HG03064 (cell line): ENCODE results near the gene ZMYND8.
"Not testable (repeated sequence)": the region's sequence is repeated elsewhere in the genome, so short reads cannot be mapped to it uniquely, and the experiment has no call there.

Experiments
- ATAC-seq: cut with Tn5 transposase; IDR thresholded peaks from one replicate; pipeline ENCODE4 v1.9.1; 2021; ENCODE audit warnings: low read depth; ENCODE audit not compliant: unreplicated experiment

The ZMYND8 gene

GRCh38 chr20:47356526-47357295, at the start of gene ZMYND8:
TSS of gene ZMYND8 (minus strand) at chr20:47356699. CDS start at chr20:47356670, 29 bp downstream.
- no peak for ATAC-seq

- no peak for ATAC-seq
These were observed 49.4 kb upstream of the ZMYND8 start for GRCh38 chr20:47405775-47406325.

- ATAC-seq: no peak
These were observed 44.2 kb upstream of the ZMYND8 start for GRCh38 chr20:47400685-47401084.

GRCh38 chr20:47397652-47398301, 41.3 kb upstream of the ZMYND8 start:
- ATAC-seq: no peak

GRCh38 chr20:47396762-47397476, 40.4 kb upstream of the ZMYND8 start:
- ATAC-seq: no peak

- not testable (repeated sequence) for ATAC-seq
These were observed 37.5 kb upstream of the ZMYND8 start for GRCh38 chr20:47393796-47394514.

- no peak for ATAC-seq
These were observed 36.2 kb upstream of the ZMYND8 start for GRCh38 chr20:47392721-47393073.

GRCh38 chr20:47392015-47392720, 35.7 kb upstream of the ZMYND8 start:
- ATAC-seq: no peak

- no peak for ATAC-seq
These were observed 34.9 kb upstream of the ZMYND8 start for GRCh38 chr20:47391276-47392010.

- no peak for ATAC-seq
These were observed 33.4 kb upstream of the ZMYND8 start for GRCh38 chr20:47389867-47390347.

GRCh38 chr20:47385968-47386367, 29.5 kb upstream of the ZMYND8 start:
- not testable (repeated sequence) for ATAC-seq

GRCh38 chr20:47382746-47383415, 26.4 kb upstream of the ZMYND8 start:
- ATAC-seq: no peak

GRCh38 chr20:47380481-47380880, 24.0 kb upstream of the ZMYND8 start:
- no peak for ATAC-seq

- ATAC-seq: no peak
These were observed 23.1 kb upstream of the ZMYND8 start for GRCh38 chr20:47379433-47380150.

- ATAC-seq: no peak
These were observed 20.7 kb upstream of the ZMYND8 start for GRCh38 chr20:47377122-47377722.

- ATAC-seq: not testable (repeated sequence)
These were observed 19.7 kb upstream of the ZMYND8 start for GRCh38 chr20:47376096-47376643.

GRCh38 chr20:47374121-47374520, 17.6 kb upstream of the ZMYND8 start:
- not testable (repeated sequence) for ATAC-seq
